Activated CD4-positive, alpha-beta T cell treated with anti-CD3 and anti-CD28 coated beads, Interleukin-2, amount 50 U/mL, for 48 hours (primary cell): ENCODE data around the gene MPZL3.

Experiments
- DNase-seq, 2 experiments: peaks; one replicate each; pipeline ENCODE4 v3.0.0-alpha.2; 2020

MPZL3 gene

GRCh38 chr11:118264569-118265465 lies 12.7 kb upstream of the MPZL3 start:
- no peak for DNase-seq

GRCh38 chr11:118263695-118264568 lies 11.8 kb upstream of the MPZL3 start, which contains the start of gene MPZL2:
Gene MPZL2, minus strand, starts transcription at chr11:118264297. Its CDS starts 144 bp downstream, at chr11:118264153.
- DNase-seq: peak; percentile 43 to 58

- no peak for DNase-seq
Observed at GRCh38 chr11:118263112-118263511, 10.9 kb upstream of the MPZL3 start.

GRCh38 chr11:118260353-118260752 lies 8.2 kb upstream of the MPZL3 start:
- DNase-seq: no peak

- no peak for DNase-seq
Observed at GRCh38 chr11:118259138-118259537, 7.0 kb upstream of the MPZL3 start.

GRCh38 chr11:118258410-118258809 lies 6.2 kb upstream of the MPZL3 start:
- no peak for DNase-seq

- no peak for DNase-seq
Observed at GRCh38 chr11:118252688-118253087, 523 bp upstream of the MPZL3 start.

- DNase-seq: no peak
Observed at GRCh38 chr11:118247041-118247440, 5.1 kb downstream of the MPZL3 start.

- no peak for DNase-seq
Observed at GRCh38 chr11:118245936-118246562, 6.1 kb downstream of the MPZL3 start.

- DNase-seq: no peak
Observed at GRCh38 chr11:118243993-118244762, 8.0 kb downstream of the MPZL3 start.

GRCh38 chr11:118243161-118243560 lies 9.0 kb downstream of the MPZL3 start:
- no peak for DNase-seq

GRCh38 chr11:118241764-118242098 lies 10.4 kb downstream of the MPZL3 start:
- DNase-seq: no peak

- peak; percentile 60 to 65 for DNase-seq
Observed at GRCh38 chr11:118240999-118241763, 11.0 kb downstream of the MPZL3 start.

- no peak for DNase-seq
Observed at GRCh38 chr11:118239509-118240205, 12.5 kb downstream of the MPZL3 start.

GRCh38 chr11:118238929-118239328 lies 13.2 kb downstream of the MPZL3 start:
- no peak for DNase-seq

- DNase-seq: no peak
Observed at GRCh38 chr11:118238421-118238820, 13.7 kb downstream of the MPZL3 start.

- no peak for DNase-seq
Observed at GRCh38 chr11:118236170-118236569, 16.0 kb downstream of the MPZL3 start.

GRCh38 chr11:118234833-118235232 lies 17.3 kb downstream of the MPZL3 start:
- no peak for DNase-seq

GRCh38 chr11:118233850-118234249 lies 18.3 kb downstream of the MPZL3 start:
- DNase-seq: no peak

GRCh38 chr11:118233377-118233776 lies 18.8 kb downstream of the MPZL3 start:
- no peak for DNase-seq

- peak in 1 of 2 experiments; percentile 65 for DNase-seq
Observed at GRCh38 chr11:118232659-118233058, 19.5 kb downstream of the MPZL3 start.
